IgD-negative memory B cell (primary cell): ENCODE measurements around the gene RECQL5. TPM values are rescaled to one million over a fixed set of nuclear protein-coding genes. Genes with fewer than 3 reads are reported as not detected.

ENCODE experiments used
- H3K27ac Mint-ChIP-seq, 3 donors: one replicate each; pipeline ENCODE4 v1.8.0; 2020 to 2022; ENCODE audit warnings: mild to moderate bottlenecking in 3 of 3, mixed read lengths in 3 of 3, moderate library complexity in 1 of 3
- H3K27me3 Mint-ChIP-seq: one replicate; pipeline ENCODE4 v1.8.0; 2021; ENCODE audit warnings: mixed read lengths
- H3K36me3 Mint-ChIP-seq: one replicate; pipeline ENCODE4 v1.8.0; 2020; ENCODE audit warnings: mild to moderate bottlenecking, mixed read lengths
- H3K4me1 Mint-ChIP-seq, 3 donors: one replicate each; pipeline ENCODE4 v1.8.0; 2020 to 2022; ENCODE audit warnings: mixed read lengths in 3 of 3, mild to moderate bottlenecking in 1 of 3
- H3K4me3 Mint-ChIP-seq, 4 donors: one replicate each; pipeline ENCODE4 v1.8.0; 2020 to 2022; ENCODE audit warnings: mild to moderate bottlenecking in 4 of 4, mixed read lengths in 4 of 4, moderate library complexity in 3 of 4
- H3K9me3 Mint-ChIP-seq, 3 donors: one replicate each; pipeline ENCODE4 v1.8.0; 2020 to 2021; ENCODE audit warnings: mixed read lengths in 3 of 3, mild to moderate bottlenecking in 1 of 3
- polyA plus RNA-seq: library from polyadenylated mRNA; unstranded; fragments of 300-500 nt; fragmentation: Illumina TruSeq; gene quantifications from one replicate; pipeline ENCODE4 v1.2.3, GENCODE V29; 2021

The RECQL5 gene
- polyA plus RNA-seq, 1 donor from 2014 or later: 25.3 TPM

DNA sequence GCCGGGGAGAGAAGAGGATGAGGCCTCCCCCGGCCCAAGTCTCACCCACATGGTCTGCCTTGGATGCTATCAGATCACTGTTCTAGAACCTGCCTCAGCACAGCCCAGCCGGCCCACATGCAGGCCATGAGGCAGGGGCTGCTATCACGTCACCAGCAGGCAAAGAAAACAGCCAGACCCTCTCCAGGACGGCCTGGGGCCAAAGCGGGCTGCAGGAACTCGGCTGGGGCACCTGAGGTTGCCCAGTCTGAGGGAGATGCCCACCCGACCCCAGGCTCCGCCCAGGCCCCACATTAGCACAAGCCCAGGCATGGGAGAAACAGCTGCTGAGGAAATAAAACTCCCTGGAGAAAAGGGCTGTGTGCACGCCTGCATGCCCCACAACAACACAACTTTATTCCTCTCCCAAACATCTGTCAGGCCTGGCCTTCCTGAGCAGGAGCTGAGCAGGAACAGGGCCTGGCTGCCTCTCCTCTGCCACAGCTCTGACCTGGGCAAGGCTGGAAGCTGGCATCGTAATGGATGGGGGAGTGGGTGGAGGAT is 40.4 kb downstream of the RECQL5 start:
- no peak overlapping the region for H3K4me3 Mint-ChIP-seq
- H3K27me3 Mint-ChIP-seq: no peaks in the 10 kb centered on the region
- peak overlapping the region in 1 of 3 donors; percentile 80 for H3K27ac Mint-ChIP-seq
- H3K36me3 Mint-ChIP-seq: no peaks in the 10 kb centered on the region
- H3K9me3 Mint-ChIP-seq: no peaks in the 10 kb centered on the region
- peaks cover 0 to 3% (median 2%) of the 10 kb centered on the region in 3 donors for H3K4me1 Mint-ChIP-seq

GRCh38 chr17:75625813-75626486 is 41.0 kb downstream of the RECQL5 start:
- Mint-ChIP-seq H3K4me3 (no peak overlapping the region), H3K9me3 (no peaks in the 10 kb centered on the region), H3K36me3 (no peaks in the 10 kb centered on the region), H3K27ac (peak overlapping the region in 1 of 3 donors; percentile 80), H3K27me3 (no peaks in the 10 kb centered on the region), H3K4me1 (peaks cover 0 to 3% (median 2%) of the 10 kb centered on the region in 3 donors)

- no peaks in the 10 kb centered on the region for H3K36me3 Mint-ChIP-seq
- H3K9me3 Mint-ChIP-seq: no peaks in the 10 kb centered on the region
- H3K27me3 Mint-ChIP-seq: no peaks in the 10 kb centered on the region
- peaks cover 0 to 3% (median 2%) of the 10 kb centered on the region in 3 donors for H3K4me1 Mint-ChIP-seq
- H3K27ac Mint-ChIP-seq: no peak overlapping the region
- no peak overlapping the region for H3K4me3 Mint-ChIP-seq
Measured at GRCh38 chr17:75624714-75625345, 42.1 kb downstream of the RECQL5 start.

GRCh38 chr17:75624021-75624420 is 42.9 kb downstream of the RECQL5 start:
- peaks cover 0 to 3% (median 2%) of the 10 kb centered on the region in 3 donors for H3K4me1 Mint-ChIP-seq
- no peaks in the 10 kb centered on the region for H3K27me3 Mint-ChIP-seq
- no peak overlapping the region for H3K4me3 Mint-ChIP-seq
- no peaks in the 10 kb centered on the region for H3K9me3 Mint-ChIP-seq
- H3K27ac Mint-ChIP-seq: peak overlapping the region in 1 of 3 donors; percentile 27
- no peaks in the 10 kb centered on the region for H3K36me3 Mint-ChIP-seq

GRCh38 chr17:75623386-75623785 is 43.6 kb downstream of the RECQL5 start:
- Mint-ChIP-seq H3K27me3 (no peaks in the 10 kb centered on the region), H3K27ac (no peak overlapping the region), H3K4me3 (no peak overlapping the region), H3K4me1 (peaks cover 0 to 3% (median 2%) of the 10 kb centered on the region in 3 donors), H3K9me3 (no peaks in the 10 kb centered on the region), H3K36me3 (no peaks in the 10 kb centered on the region)

DNA sequence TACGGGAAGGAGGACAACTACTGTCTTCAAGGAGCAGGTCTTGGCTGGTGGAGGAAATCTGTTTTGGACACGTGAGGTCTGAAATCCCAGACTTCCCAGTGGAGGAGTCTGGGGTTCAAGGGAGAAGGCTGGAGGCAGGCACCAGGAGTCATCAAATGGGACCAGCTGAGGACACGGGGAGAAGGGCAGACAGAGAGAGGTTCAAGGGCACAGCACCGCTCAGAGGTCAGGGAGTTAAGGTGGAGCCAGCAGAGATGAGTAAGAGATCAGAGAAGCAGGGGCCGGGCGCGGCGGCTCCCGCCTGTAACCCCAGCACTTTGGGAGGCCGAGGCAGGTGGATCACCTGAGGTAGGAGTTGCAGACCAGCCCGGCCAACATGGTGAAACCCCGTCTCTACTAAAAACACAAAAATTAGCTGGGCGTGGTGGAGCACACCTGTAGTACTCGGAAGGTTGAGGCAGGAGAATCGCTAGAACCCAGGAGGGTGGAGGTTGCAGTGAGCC is 44.1 kb downstream of the RECQL5 start:
- H3K27ac Mint-ChIP-seq: peak overlapping the region in 1 of 3 donors; percentile 94
- H3K4me3 Mint-ChIP-seq: peak overlapping the region in 1 of 4 donors; percentile 33

GRCh38 chr17:75622076-75622475 is 44.9 kb downstream of the RECQL5 start:
- H3K27ac Mint-ChIP-seq: peak overlapping the region in 1 of 3 donors; percentile 94
- H3K4me3 Mint-ChIP-seq: peak overlapping the region in 1 of 4 donors; percentile 39
- no peaks in the 10 kb centered on the region for H3K36me3 Mint-ChIP-seq

More for the DNA sequence above, 44.1 kb downstream of the RECQL5 start:
- Mint-ChIP-seq H3K36me3 (no peaks in the 10 kb centered on the region), H3K9me3 (no peaks in the 10 kb centered on the region), H3K27me3 (no peaks in the 10 kb centered on the region), H3K4me1 (peaks cover 0 to 3% (median 2%) of the 10 kb centered on the region in 3 donors)

DNA sequence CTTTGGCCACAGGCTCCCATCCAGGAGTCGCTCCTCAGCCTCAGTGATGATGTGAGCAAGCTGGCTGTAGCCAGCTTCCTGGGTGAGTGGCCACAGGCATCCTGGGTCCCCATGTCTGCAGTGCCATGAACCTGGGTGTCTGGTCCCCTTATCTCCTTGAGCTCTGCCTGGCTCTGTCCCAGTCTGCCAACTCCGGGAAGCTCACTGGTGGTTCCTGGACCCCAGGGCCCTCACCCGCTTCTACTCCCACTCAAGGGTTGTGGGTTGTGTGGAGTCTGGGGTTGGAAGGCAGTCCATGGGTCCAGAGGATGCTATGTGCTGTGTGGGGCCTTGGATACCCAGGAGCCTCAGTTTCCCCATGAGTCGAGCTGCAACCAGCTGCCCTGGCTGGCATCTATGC is 45.5 kb downstream of the RECQL5 start:
- no peaks in the 10 kb centered on the region for H3K36me3 Mint-ChIP-seq
- no peak overlapping the region for H3K27ac Mint-ChIP-seq
- no peak overlapping the region for H3K4me3 Mint-ChIP-seq
- H3K27me3 Mint-ChIP-seq: no peaks in the 10 kb centered on the region
- no peaks in the 10 kb centered on the region for H3K9me3 Mint-ChIP-seq
- peaks cover 0 to 3% (median 2%) of the 10 kb centered on the region in 3 donors for H3K4me1 Mint-ChIP-seq

More at GRCh38 chr17:75622076-75622475, 44.9 kb downstream of the RECQL5 start:
- no peaks in the 10 kb centered on the region for H3K9me3 Mint-ChIP-seq
- no peaks in the 10 kb centered on the region for H3K27me3 Mint-ChIP-seq
- H3K4me1 Mint-ChIP-seq: peaks cover 0 to 3% (median 2%) of the 10 kb centered on the region in 3 donors

GRCh38 chr17:75619506-75620431 is 47.2 kb downstream of the RECQL5 start:
- Mint-ChIP-seq H3K4me1 (peaks cover 0 to 3% (median 2%) of the 10 kb centered on the region in 3 donors), H3K4me3 (no peak overlapping the region), H3K9me3 (no peaks in the 10 kb centered on the region), H3K36me3 (no peaks in the 10 kb centered on the region), H3K27me3 (no peaks in the 10 kb centered on the region), H3K27ac (no peak overlapping the region)

DNA sequence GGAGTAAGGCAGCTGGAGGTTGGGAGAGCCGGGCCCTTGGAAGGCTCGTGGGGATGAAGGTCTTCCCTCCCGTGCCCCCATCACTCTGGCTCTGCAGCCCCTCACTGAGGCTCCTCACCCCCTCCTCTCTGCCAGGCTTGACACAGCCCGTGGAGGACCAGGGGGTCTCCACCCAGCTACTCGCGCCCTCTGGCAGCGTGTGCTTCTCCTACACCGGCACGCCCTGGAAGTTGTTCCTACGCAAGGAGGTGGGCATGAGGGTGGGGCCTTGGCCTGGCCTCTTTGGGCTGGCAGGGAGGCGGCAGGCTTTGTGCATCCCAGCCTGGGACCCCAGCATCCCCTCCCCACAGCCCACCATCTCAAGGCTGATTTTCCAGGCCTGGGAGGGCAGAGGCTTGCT is 49.3 kb downstream of the RECQL5 start:
- Mint-ChIP-seq H3K36me3 (no peaks in the 10 kb centered on the region), H3K4me1 (peaks cover 0 to 3% (median 2%) of the 10 kb centered on the region in 3 donors), H3K27me3 (no peaks in the 10 kb centered on the region), H3K4me3 (no peak overlapping the region), H3K9me3 (no peaks in the 10 kb centered on the region), H3K27ac (no peak overlapping the region)

- H3K27ac Mint-ChIP-seq: no peak overlapping the region
- no peaks in the 10 kb centered on the region for H3K27me3 Mint-ChIP-seq
- no peak overlapping the region for H3K4me3 Mint-ChIP-seq
- no peaks in the 10 kb centered on the region for H3K9me3 Mint-ChIP-seq
- peaks cover 0 to 3% (median 0%) of the 10 kb centered on the region in 3 donors for H3K4me1 Mint-ChIP-seq
- no peaks in the 10 kb centered on the region for H3K36me3 Mint-ChIP-seq
Measured at GRCh38 chr17:75617218-75617617, 49.7 kb downstream of the RECQL5 start.

GRCh38 chr17:75616521-75617122 is 50.3 kb downstream of the RECQL5 start:
- Mint-ChIP-seq H3K27me3 (no peaks in the 10 kb centered on the region), H3K27ac (no peak overlapping the region), H3K4me1 (no peaks in the 10 kb centered on the region), H3K36me3 (no peaks in the 10 kb centered on the region), H3K4me3 (no peak overlapping the region), H3K9me3 (no peaks in the 10 kb centered on the region)

- no peaks in the 10 kb centered on the region for H3K4me1 Mint-ChIP-seq
- no peaks in the 10 kb centered on the region for H3K27me3 Mint-ChIP-seq
- H3K9me3 Mint-ChIP-seq: no peaks in the 10 kb centered on the region
- no peak overlapping the region for H3K27ac Mint-ChIP-seq
- H3K4me3 Mint-ChIP-seq: no peak overlapping the region
- H3K36me3 Mint-ChIP-seq: no peaks in the 10 kb centered on the region
Measured at GRCh38 chr17:75615301-75615700, 51.7 kb downstream of the RECQL5 start.

- Mint-ChIP-seq H3K27ac (no peak overlapping the region), H3K27me3 (no peaks in the 10 kb centered on the region), H3K36me3 (no peaks in the 10 kb centered on the region), H3K4me1 (no peaks in the 10 kb centered on the region), H3K9me3 (no peaks in the 10 kb centered on the region), H3K4me3 (no peak overlapping the region)
Measured at GRCh38 chr17:75614556-75615270, 52.2 kb downstream of the RECQL5 start.
